GM18517 (cell line): ENCODE results near the gene OSBPL5.

Experiments used
- ATAC-seq: cut with Tn5 transposase; IDR thresholded peaks from one replicate; pipeline ENCODE4 v1.9.1; 2021; ENCODE audit warnings: mild to moderate bottlenecking, moderate library complexity; ENCODE audit not compliant: unreplicated experiment

OSBPL5 gene

GRCh38 chr11:3060436-3061025 lies 104.6 kb downstream of the OSBPL5 start:
- ATAC-seq = no peak

GRCh38 chr11:3058753-3059664 lies 106.1 kb downstream of the OSBPL5 start:
- ATAC-seq = no peak

- peak; percentile 86 for ATAC-seq
These were observed 107.8 kb downstream of the OSBPL5 start, which contains the start of gene CARS1 for GRCh38 chr11:3057069-3057963. Gene CARS1 (minus strand): TSS chr11:3057423. CDS start chr11:3057367, 56 bp downstream.

DNA sequence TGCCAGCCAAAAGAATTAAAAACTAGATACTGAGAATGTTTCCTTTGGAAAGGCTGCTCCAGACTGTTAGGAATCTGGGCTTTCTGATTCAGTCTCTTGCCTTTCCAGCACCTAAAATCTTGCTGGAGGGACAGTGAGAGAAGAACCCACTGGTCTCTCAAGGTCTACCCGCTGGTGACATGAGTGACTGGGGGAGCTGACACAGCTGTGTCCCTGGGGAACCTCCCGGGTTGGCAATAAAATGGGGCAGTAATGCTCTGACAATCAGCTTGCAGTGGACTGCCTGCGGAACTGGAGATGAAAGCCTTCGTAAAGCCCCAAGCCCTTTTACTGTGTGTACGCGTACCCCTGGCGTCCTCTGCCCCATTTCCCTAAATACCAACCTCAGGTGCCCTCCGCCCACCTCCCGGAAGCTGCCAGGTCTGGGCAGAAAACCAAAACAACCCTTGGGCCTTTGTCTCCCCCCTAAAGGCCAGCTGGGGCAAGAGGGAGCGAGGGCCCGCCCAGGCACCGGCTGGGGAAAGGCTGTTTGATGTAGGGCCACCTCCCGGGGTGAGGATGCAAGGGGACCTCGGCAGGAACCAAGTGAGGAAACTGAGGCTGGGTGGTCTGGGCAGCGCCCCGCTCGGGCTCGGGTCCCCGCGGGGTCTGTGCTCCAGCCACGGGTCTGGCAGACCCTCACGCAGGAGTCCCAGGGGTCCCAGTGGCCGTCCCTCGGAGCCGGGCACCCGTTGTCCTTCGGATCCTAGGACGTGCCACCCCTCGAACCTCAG lies 108.6 kb downstream of the OSBPL5 start:
- no peak for ATAC-seq

GRCh38 chr11:3055891-3056290 lies 109.2 kb downstream of the OSBPL5 start:
- no peak for ATAC-seq

DNA sequence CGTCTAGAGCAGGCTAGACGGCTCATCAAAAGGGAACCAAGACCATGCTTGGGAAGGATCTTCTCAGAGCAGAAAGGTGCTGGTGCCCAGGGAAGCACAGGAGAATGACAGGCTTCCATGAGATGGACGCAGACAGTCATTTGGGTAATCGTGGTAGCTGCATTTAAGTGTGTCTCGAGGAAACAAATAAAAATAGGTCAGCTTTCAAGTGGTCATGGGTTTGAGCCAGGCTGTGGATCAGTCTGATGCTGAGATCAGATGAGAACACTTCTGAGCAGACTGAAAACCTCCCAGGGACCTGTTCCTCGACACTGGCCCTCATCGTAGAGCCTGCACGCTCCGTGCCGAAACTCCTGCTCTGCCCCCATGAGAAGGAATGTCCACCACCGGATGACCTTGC lies 112.5 kb downstream of the OSBPL5 start:
- ATAC-seq = no peak

DNA sequence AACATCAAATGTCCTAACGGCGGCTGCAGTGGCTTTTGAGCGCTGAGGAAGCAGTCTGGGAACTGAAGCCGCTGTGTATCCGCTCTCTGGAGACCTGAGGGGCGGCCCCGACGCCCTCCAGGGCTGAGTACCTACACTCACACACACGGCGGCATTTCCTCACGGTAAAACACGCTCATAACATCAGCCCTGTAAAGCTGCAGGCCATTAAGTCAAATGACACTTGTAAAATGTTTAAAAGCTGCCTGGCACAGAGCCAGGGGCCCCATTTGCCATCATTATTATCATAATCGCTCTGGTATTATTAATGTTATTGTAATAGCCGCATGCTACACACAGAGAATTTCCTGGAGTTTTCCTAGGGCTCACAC lies 113.0 kb downstream of the OSBPL5 start:
- ATAC-seq = no peak

- no peak for ATAC-seq
These were observed 113.7 kb downstream of the OSBPL5 start for GRCh38 chr11:3051196-3052108.

DNA sequence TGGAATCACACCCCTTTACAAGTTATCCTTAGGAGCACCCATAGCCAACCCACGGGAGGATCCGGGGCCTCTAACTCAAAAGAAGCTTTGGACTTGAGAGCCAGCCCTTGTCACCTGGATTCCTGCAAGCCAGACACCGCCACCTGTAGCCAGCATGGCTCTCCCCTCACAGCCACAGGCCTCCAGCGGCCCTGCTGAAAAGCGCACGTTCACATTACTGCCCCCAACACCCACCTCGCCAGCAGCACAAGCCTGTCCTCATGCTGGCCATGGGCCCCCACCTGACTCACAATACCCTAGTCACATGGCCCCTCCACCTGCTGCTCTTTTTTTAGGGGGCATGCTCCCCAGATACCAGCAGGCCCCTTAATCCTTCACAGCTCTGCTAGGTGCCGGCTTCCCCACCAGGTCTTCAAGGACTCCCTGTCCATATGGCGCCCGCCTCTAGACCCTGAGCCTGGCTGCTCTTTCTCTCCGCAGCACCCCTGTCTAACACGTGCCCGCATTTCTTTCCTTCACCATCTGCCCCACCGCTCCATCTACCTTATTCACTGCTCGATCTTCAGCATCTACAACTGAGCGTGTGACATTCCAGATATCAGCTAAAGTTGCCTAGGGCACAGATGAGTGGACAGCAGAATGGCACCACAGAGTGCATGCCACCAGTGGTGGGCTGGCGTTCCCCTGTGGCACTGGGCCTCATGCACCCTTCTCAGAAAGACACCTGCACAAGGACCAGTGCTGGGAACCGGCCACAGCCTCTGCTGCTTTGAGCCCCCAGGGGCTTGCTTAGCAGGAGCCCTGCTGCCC lies 114.5 kb downstream of the OSBPL5 start:
- no peak for ATAC-seq

DNA sequence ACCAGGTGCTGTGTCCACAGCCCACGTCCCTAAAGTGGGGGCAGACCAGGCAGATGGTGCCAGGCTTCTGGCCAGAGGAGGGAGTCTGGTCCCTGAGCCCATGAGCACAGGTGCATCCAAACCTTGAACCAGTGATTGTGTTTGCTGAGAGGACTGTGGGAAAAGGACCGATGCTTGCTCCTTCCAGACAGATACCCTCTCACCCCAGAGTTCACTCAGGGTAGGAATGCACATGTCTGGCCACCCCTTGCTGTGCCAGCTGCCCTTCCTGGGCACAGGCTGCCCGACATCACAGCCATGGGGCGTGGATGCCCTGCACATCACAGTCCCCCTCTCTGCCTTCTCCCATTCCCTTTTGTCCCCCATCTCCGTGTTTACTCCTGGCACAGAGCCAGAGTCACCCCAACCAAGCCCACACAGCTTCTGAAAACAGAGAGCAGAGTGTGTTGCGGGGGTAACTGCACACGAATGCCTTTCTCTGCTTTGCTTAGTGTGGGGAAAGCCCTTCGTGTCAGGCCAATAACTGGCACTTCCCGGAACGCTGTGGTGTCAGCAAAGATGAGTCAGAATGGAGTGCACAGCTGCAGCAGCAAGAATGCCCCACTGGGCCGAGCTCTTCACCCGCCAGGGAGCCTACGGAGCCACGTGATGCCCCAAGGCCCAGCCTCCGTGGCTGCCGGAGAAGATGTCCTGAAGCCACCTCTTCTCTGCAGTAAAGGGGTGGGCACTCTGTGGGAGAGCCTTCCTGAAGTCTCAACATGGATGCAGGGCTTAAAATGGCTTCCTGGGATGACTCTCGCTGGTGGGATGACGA lies 115.5 kb downstream of the OSBPL5 start:
- peak; percentile 97 for ATAC-seq

DNA sequence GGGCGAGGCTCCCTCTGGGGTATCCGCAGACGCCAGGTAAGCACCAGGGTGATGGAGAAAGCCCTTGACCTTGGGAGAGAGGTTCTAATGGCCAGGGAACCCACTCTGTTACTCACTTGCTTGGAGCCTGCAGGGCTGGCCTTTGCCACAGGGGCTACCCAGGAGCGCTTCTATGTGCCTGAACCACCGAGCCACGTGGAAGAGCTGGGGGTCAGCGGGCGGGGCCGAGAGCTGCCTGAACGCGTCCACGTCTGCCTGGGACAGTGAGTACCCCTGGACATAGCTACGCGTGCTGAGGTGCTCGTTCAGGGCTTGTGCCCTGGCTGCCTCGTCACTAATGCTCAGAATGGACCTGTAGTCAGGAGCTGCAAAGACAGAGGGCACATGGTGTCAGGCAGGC lies 117.5 kb downstream of the OSBPL5 start:
- no peak for ATAC-seq

DNA sequence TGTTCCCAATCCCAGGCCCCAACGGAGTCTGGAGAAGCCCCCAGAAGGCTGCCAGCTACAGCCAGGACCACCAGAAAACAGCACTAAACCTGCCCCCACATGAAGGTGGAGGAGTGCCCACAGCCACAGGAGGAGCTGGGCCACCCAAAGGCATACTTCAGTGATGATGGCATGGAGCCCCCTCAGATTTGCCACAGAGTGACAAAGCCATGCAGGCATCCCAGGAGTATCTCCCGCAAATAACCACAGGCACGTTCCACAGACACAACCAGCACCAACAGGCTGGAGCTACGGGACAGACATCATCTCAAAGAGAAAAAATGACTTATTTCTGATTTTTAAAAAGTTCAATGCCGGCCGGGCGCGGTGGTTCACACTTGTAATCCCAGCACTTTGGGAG lies 118.5 kb downstream of the OSBPL5 start:
- no peak for ATAC-seq

DNA sequence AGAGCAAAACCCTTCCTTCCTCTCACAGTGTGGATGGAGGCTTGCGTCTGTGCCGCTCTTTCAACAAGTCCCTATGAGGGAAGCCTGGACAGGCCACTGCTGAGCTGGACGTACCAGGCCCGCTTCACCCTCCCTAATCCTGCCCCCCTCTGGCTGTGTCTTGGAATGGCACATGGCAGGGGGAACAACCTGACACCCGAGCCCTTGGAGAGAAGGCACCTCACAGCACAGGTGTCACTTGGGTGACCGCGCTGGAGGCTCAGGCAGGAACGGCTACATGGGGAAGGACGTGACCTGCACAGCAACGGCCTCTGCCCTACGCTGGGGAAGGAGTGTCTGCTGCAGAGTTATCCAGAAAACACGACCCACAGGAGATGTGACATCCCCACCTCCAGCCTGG lies 118.9 kb downstream of the OSBPL5 start:
- no peak for ATAC-seq

DNA sequence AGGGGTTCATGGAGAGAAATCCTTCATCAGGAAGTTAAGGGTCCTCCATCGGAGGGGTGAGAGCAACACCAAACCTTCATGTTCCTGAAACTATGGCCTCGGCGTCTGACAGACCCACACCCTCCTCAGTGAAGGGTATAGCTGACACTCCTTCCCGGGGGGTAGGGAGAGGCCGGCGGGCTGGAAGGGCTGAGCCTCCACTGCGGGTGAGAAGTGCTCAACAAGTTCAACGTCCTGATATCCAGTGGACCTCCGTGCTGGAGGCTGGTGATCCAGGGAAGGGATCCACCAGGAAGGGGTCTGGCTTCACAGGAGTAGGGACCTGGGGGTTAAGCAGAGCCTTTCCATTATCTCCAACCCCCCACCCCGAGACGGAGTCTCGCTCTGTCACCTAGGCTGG lies 120.2 kb downstream of the OSBPL5 start:
- no peak for ATAC-seq

- ATAC-seq = no peak
These were observed 121.1 kb downstream of the OSBPL5 start for GRCh38 chr11:3044004-3044403.

GRCh38 chr11:3043315-3043871 lies 121.7 kb downstream of the OSBPL5 start:
- no peak for ATAC-seq

DNA sequence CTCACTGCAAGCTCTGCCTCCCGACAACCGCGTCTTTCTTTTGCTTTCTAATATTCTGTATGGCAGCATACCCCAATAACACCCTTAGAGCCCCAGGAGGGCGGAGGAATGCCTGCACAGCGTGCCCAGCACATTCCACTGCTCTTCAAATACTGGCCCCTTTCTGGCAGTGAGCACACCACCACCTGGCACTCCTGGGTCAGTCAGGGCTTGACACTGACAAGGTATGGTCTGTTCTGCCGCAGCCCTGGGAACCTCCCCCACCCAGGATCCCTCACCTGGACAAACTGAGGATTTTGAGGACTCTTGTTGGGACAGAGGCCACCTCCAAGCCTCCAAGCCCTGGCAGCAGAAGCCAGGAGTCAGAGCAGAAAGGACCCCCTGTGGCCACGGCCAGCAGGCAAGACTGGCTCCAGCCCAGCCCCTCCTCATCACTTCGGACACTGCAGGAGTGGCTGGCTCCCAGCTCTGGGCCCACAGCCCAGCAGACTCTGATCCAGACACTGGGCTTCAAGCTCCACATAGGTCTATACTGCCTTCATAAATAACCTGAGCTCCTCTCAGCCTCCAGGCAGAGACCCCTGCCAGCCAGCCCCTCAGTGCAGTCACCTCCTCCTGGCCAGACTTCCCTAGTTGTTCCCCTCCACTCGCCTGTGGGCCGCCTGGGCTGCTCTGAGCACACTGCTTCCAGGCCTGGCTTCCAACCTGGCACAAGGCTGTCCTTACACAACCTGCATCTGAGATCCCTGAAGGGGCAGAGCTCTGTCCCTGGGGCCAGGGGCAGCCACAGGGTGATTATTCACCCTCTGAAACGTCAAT lies 122.4 kb downstream of the OSBPL5 start:
- no peak for ATAC-seq
